ENCODE results near the gene PARD6B. TPM values are rescaled to one million over a fixed set of nuclear protein-coding genes. Genes with fewer than 3 reads are reported as not detected.

Gene PARD6B
- total RNA-seq, 1 donor from 2014 or later, result 52.2 TPM

DNA sequence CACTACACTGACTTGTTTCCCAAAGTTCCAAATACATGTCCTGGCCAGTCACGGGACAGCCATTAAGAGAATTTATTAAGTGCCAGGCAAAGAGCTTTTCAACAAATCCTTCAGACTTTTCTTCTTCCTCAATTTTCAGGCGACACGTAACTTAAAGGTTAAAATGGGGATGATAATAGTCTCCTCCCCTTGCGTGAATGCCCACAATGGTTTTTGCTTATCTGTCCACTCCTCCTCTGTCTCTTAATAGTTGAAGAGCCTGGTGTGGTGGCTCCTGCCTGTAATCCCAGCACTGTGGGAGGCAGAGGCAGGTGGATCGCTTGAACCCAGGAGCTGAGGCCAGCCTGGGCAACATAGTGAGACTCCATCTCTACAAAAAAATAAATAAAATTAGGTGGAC, 11.4 kb upstream of the PARD6B start:
- no peaks in the 10 kb centered on the region for H3K9me3 Mint-ChIP-seq
- no peak for DNase-seq (ENCODE audit: low spot score in 2 of 2, unreplicated experiment in 2 of 2)
- H3K4me1 Mint-ChIP-seq, result peaks cover 23% of the 10 kb centered on the region
- TF ChIP-seq, protein P1, sequence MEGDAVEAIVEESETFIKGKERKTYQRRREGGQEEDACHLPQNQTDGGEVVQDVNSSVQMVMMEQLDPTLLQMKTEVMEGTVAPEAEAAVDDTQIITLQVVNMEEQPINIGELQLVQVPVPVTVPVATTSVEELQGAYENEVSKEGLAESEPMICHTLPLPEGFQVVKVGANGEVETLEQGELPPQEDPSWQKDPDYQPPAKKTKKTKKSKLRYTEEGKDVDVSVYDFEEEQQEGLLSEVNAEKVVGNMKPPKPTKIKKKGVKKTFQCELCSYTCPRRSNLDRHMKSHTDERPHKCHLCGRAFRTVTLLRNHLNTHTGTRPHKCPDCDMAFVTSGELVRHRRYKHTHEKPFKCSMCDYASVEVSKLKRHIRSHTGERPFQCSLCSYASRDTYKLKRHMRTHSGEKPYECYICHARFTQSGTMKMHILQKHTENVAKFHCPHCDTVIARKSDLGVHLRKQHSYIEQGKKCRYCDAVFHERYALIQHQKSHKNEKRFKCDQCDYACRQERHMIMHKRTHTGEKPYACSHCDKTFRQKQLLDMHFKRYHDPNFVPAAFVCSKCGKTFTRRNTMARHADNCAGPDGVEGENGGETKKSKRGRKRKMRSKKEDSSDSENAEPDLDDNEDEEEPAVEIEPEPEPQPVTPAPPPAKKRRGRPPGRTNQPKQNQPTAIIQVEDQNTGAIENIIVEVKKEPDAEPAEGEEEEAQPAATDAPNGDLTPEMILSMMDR (IDR thresholded peaks at IDR 0.05; ENCODE audit: unreplicated experiment), result no peak
- H3K36me3 Mint-ChIP-seq, result no peaks in the 10 kb centered on the region
- H3K27ac Mint-ChIP-seq, result peak overlapping the region; percentile 8
- H3K27me3 Mint-ChIP-seq (ENCODE audit: low read depth), result no peaks in the 10 kb centered on the region
- no peak overlapping the region for H3K4me3 Mint-ChIP-seq

DNA sequence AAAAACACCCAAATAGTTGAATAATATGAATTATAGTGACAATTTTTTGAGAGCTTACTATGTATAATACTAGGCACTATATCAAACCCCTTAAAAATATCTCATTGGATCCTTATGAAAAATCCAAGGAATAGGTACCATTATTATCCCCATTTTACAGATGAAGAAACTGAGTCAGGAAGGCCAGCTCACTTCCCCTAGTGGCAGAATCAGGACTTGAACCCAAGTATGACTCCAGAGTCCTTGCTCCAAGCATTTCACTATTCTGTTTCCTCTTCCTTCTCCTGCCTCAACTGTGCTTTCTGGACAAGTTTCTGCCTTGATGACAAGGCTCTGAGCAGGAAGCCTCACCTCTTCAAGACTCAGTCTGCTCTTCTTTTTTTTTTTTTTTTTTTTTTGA, 10.8 kb upstream of the PARD6B start:
- H3K4me3 Mint-ChIP-seq, result no peak overlapping the region
- no peak for DNase-seq (ENCODE audit: low spot score in 2 of 2, unreplicated experiment in 2 of 2)
- no peak overlapping the region for H3K27ac Mint-ChIP-seq
- no peaks in the 10 kb centered on the region for H3K9me3 Mint-ChIP-seq
- TF ChIP-seq, protein P1 (IDR thresholded peaks at IDR 0.05; ENCODE audit: unreplicated experiment), result peak; percentile 45
- peaks cover 23% of the 10 kb centered on the region for H3K4me1 Mint-ChIP-seq
- H3K27me3 Mint-ChIP-seq (ENCODE audit: low read depth), result no peaks in the 10 kb centered on the region
- no peaks in the 10 kb centered on the region for H3K36me3 Mint-ChIP-seq

DNA sequence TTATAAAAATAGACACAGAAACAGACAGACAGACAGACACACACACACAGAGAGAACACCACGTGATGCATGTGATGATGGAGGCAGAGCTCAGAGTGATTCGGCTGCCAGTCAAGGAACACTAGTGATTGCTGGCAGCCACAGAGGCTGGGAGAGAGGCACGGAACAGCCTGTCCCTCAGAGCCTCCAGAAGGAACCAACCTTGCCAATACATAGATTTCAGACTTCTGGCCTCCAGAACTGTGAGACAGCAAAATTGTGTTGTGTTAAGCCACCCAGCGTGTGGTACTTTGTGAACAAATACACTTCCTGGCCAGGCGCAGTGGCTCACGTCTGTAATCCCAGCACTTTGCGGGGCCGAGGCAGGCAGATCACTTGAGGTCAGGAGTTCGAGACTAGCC, 9.5 kb upstream of the PARD6B start:
- H3K27me3 Mint-ChIP-seq (ENCODE audit: low read depth), result no peaks in the 10 kb centered on the region
- peaks cover 27% of the 10 kb centered on the region for H3K4me1 Mint-ChIP-seq
- TF ChIP-seq, protein P1 (IDR thresholded peaks at IDR 0.05; ENCODE audit: unreplicated experiment), result no peak
- H3K9me3 Mint-ChIP-seq, result no peaks in the 10 kb centered on the region
- H3K36me3 Mint-ChIP-seq, result no peaks in the 10 kb centered on the region
- peak overlapping the region; percentile 87 for H3K27ac Mint-ChIP-seq
- no peak overlapping the region for H3K4me3 Mint-ChIP-seq
- no peak for DNase-seq (ENCODE audit: low spot score in 2 of 2, unreplicated experiment in 2 of 2)

DNA sequence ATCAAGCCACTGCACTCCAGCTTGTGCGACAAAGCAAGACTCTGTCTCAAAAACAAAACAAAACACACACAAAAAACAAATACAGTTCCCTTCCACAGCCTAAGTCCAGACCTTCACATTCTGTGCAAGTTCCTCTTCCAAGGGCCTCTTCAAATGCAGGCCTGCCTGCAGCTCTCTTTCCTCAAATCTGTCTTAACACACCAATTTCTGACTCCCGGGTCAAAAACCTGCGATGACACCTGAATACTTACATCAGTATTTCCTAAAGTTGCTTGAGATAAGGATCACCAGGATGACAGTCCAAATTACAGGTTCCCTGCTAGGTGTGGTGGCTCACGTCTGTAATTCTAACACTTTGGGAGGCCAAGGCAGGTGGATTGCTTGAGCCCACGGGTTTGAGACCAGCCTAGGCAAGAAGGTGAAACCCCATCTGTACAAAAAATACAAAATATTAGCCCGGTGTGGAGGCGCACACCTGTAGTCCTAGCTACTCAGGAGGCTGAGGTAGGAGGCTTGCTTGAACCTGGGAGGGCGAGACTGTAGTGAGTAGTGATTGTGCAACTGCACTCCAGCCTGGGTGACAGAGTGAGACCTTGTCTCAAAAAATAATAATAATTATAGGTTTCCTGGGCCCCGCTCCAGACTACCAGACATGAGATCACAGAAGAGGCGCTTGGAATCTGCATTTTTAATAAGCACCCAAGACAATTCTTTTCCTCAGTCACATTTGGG, 8.8 kb upstream of the PARD6B start:
- no peak overlapping the region for H3K4me3 Mint-ChIP-seq
- TF ChIP-seq, protein P1 (IDR thresholded peaks at IDR 0.05; ENCODE audit: unreplicated experiment), result no peak
- no peaks in the 10 kb centered on the region for H3K9me3 Mint-ChIP-seq
- H3K27me3 Mint-ChIP-seq (ENCODE audit: low read depth), result no peaks in the 10 kb centered on the region
- peaks cover 33% of the 10 kb centered on the region for H3K4me1 Mint-ChIP-seq
- H3K36me3 Mint-ChIP-seq, result no peaks in the 10 kb centered on the region
- no peak for DNase-seq (ENCODE audit: low spot score in 2 of 2, unreplicated experiment in 2 of 2)
- H3K27ac Mint-ChIP-seq, result peak overlapping the region; percentile 87

DNA sequence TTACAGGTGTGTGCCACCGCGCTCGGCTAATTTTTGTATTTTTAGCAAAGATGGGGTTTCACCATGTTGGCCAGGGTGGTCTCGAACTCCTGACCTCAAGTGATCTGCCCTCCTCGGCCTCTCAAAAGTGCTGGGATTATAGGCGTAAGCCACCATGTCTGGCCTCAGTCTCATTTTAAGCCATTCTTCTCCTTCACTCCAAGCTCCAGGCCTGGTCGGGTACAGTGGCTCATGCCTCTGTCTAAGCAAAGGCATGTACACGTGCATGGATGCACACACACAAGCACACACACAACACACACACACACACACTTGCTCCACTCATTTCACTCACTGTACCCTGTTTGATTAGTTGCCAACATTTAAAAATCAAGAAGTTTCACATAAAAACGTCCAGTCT, 7.7 kb upstream of the PARD6B start:
- Mint-ChIP-seq H3K27me3 (ENCODE audit: low read depth) (no peaks in the 10 kb centered on the region), H3K9me3 (no peaks in the 10 kb centered on the region), H3K36me3 (no peaks in the 10 kb centered on the region), H3K4me1 (peaks cover 34% of the 10 kb centered on the region), H3K4me3 (no peak overlapping the region), H3K27ac (no peak overlapping the region)
- DNase-seq (ENCODE audit: low spot score in 2 of 2, unreplicated experiment in 2 of 2), result no peak
- TF ChIP-seq, protein P1 (IDR thresholded peaks at IDR 0.05; ENCODE audit: unreplicated experiment), result no peak
